ENCODE results near the gene SERPINB12.

The SERPINB12 gene

GRCh38 chr18:63564021-63564420 lies 21.9 kb downstream of the SERPINB12 start:
- CTCF ChIA-PET = interaction anchor here (0.5 to 10.5 kb wide), 3 partner anchors 14 to 415 kb away, joined by 3 to 88 read pairs (median 3); no protein-coding TSS in a partner anchor
- H3K4me3 ChIP-seq (ENCODE audit: low read depth, low read length) = no peak overlapping the region
- TF ChIP-seq ZNF513 (tag by site-specific recombination; IDR thresholded peaks at IDR 0.05) (no peak), PRDM4 (tag by site-specific recombination; IDR thresholded peaks at IDR 0.05) (no peak), ZNF530 (tag by site-specific recombination; IDR thresholded peaks at IDR 0.05; ENCODE audit: low read depth) (no peak), ZNF707 (tag by site-specific recombination; IDR thresholded peaks at IDR 0.05) (no peak), ZNF658 (tag by site-specific recombination; IDR thresholded peaks at IDR 0.05) (no peak), OSR2 (tag by site-specific recombination; IDR thresholded peaks at IDR 0.05) (no peak), HOXA7 (CRISPR knock-in tag; IDR thresholded peaks at IDR 0.05; ENCODE audit: borderline replicate concordance) (no peak), ZNF701 (tag by site-specific recombination; IDR thresholded peaks at IDR 0.05) (no peak), ZNF423 (tag by site-specific recombination; IDR thresholded peaks at IDR 0.05) (no peak), ZNF2 (tag by site-specific recombination; IDR thresholded peaks at IDR 0.05) (no peak), ZNF292 (tag by site-specific recombination; IDR thresholded peaks at IDR 0.05; ENCODE audit: borderline replicate concordance, low read depth) (no peak)
- H3K36me3 ChIP-seq (ENCODE audit: control insufficient read depth in 2 of 2, insufficient read depth in 1 of 2, low read length in 2 of 2) = no peaks in the 10 kb centered on the region
- no peak overlapping the region for H3K27ac ChIP-seq (ENCODE audit: extremely low read depth, low read depth, low read length)
- H3K9me3 ChIP-seq (ENCODE audit: control insufficient read depth, insufficient read depth, low read depth, low read length) = no peaks in the 10 kb centered on the region
- POLR2A ChIA-PET = interaction anchor here (0.6 kb wide), 1 partner anchor 49 kb away, joined by 3 read pairs; no protein-coding TSS in a partner anchor
- no peaks in the 10 kb centered on the region for H3K4me1 ChIP-seq (ENCODE audit: control insufficient read depth, insufficient read depth, low read length)

- CTCF ChIA-PET = interaction anchor here (0.5 to 10.5 kb wide), 3 partner anchors 13 to 415 kb away, joined by 3 to 88 read pairs (median 3); no protein-coding TSS in a partner anchor
- TF ChIP-seq ZNF654 (tag by site-specific recombination; IDR thresholded peaks at IDR 0.05; ENCODE audit: low read depth) (no peak), AEBP2 (tag by site-specific recombination; IDR thresholded peaks at IDR 0.05; ENCODE audit: borderline replicate concordance) (no peak), ZNF473 (tag by site-specific recombination; IDR thresholded peaks at IDR 0.05) (no peak), ZNF266 (tag by site-specific recombination; IDR thresholded peaks at IDR 0.05; ENCODE audit: low read depth) (no peak), ZNF16 (tag by site-specific recombination; IDR thresholded peaks at IDR 0.05; ENCODE audit: low read depth) (no peak), MEIS1 (CRISPR knock-in tag; IDR thresholded peaks at IDR 0.05; ENCODE audit: borderline replicate concordance) (no peak), ZNF398 (tag by site-specific recombination; IDR thresholded peaks at IDR 0.05) (no peak), ZNF747 (tag by site-specific recombination; IDR thresholded peaks at IDR 0.05) (no peak), ZNF830 (tag by site-specific recombination; IDR thresholded peaks at IDR 0.05; ENCODE audit: low read depth) (no peak), ZBTB6 (tag by site-specific recombination; IDR thresholded peaks at IDR 0.05) (no peak), OVOL3 (tag by site-specific recombination; IDR thresholded peaks at IDR 0.05) (no peak), TSHZ1 (tag by site-specific recombination; IDR thresholded peaks at IDR 0.05; ENCODE audit: borderline replicate concordance) (no peak)
Measured at GRCh38 chr18:63564561-63564960, 22.4 kb downstream of the SERPINB12 start.

More at GRCh38 chr18:63564561-63564960, 22.4 kb downstream of the SERPINB12 start:
- Histone ChIP-seq H3K4me3 (ENCODE audit: low read depth, low read length) (no peak overlapping the region), H3K27ac (ENCODE audit: extremely low read depth, low read depth, low read length) (no peak overlapping the region), H3K9me3 (ENCODE audit: control insufficient read depth, insufficient read depth, low read depth, low read length) (no peaks in the 10 kb centered on the region), H3K4me1 (ENCODE audit: control insufficient read depth, insufficient read depth, low read length) (no peaks in the 10 kb centered on the region), H3K36me3 (ENCODE audit: control insufficient read depth in 2 of 2, insufficient read depth in 1 of 2, low read length in 2 of 2) (no peaks in the 10 kb centered on the region)
- POLR2A ChIA-PET = interaction anchor here (0.6 kb wide), 1 partner anchor 50 kb away, joined by 3 read pairs; no protein-coding TSS in a partner anchor

Data from HEK293 (cell line).